Activated T-helper 17 cell treated with anti-CD3 and anti-CD28 coated beads, Interleukin-2, amount 50 U/mL, for 72 hours (primary cell): ENCODE data around the gene OXLD1. TPM values are rescaled to one million over a fixed set of nuclear protein-coding genes. Genes with fewer than 3 reads are reported as not detected.

Source experiments
- ATAC-seq: fragments of 150-1000 bp; cut with Tn5 transposase; replicated peaks from 2 replicates; pipeline ENCODE4 v1.10.0; 2021; ENCODE audit warnings: mild to moderate bottlenecking, moderate library complexity
- H3K27ac Mint-ChIP-seq: one replicate; pipeline ENCODE4 v1.8.0; 2022; ENCODE audit warnings: mixed read lengths
- H3K27me3 Mint-ChIP-seq: one replicate; pipeline ENCODE4 v1.8.0; 2022; ENCODE audit warnings: mixed read lengths
- H3K36me3 Mint-ChIP-seq: one replicate; pipeline ENCODE4 v1.8.0; 2022; ENCODE audit warnings: low read depth, mild to moderate bottlenecking, mixed read lengths
- H3K4me1 Mint-ChIP-seq: one replicate; pipeline ENCODE4 v1.8.0; 2022; ENCODE audit warnings: mixed read lengths
- H3K4me3 Mint-ChIP-seq: one replicate; pipeline ENCODE4 v1.8.0; 2022; ENCODE audit warnings: mild to moderate bottlenecking, mixed read lengths
- H3K9me3 Mint-ChIP-seq: one replicate; pipeline ENCODE4 v1.8.0; 2022; ENCODE audit warnings: mixed read lengths
- total RNA-seq, 2 donors: library from RNA; stranded (reverse); gene quantifications; one replicate each; pipeline ENCODE4 v1.2.3, GENCODE V29; 2022

Gene OXLD1
- total RNA-seq: 10 to 100 TPM; 18.4 to 40.3 TPM

- Mint-ChIP-seq H3K27ac (peak within 1 kb of the TSS; percentile 96), H3K4me3 (peak within 1 kb of the TSS; percentile 94), H3K4me1 (peaks cover 12% of the 10 kb centered on the region), H3K27me3 (no peaks in the 10 kb centered on the region), H3K9me3 (no peaks in the 10 kb centered on the region), H3K36me3 (peaks cover 69% of the 10 kb centered on the region)
- ATAC-seq: peak; percentile 92
These were observed at the start of gene OXLD1, which contains the start of gene CCDC137 for GRCh38 chr17:81666342-81667191. OXLD1 (minus strand) TSS chr17:81666605; CDS start chr17:81666577, 28 bp downstream. CCDC137 (plus strand) TSS chr17:81666737; CDS start chr17:81666767, 30 bp downstream.

- Mint-ChIP-seq H3K36me3 (no peaks in the 10 kb centered on the region), H3K4me1 (no peaks in the 10 kb centered on the region), H3K9me3 (no peaks in the 10 kb centered on the region), H3K4me3 (no peak overlapping the region), H3K27me3 (no peaks in the 10 kb centered on the region), H3K27ac (no peak overlapping the region)
- no peak for ATAC-seq
These were observed 48.9 kb upstream of the OXLD1 start for GRCh38 chr17:81715107-81715871.

- Mint-ChIP-seq H3K4me3 (no peak overlapping the region), H3K4me1 (no peaks in the 10 kb centered on the region), H3K9me3 (no peaks in the 10 kb centered on the region), H3K27me3 (no peaks in the 10 kb centered on the region), H3K36me3 (no peaks in the 10 kb centered on the region), H3K27ac (no peak overlapping the region)
- no peak for ATAC-seq
These were observed 48.2 kb upstream of the OXLD1 start for GRCh38 chr17:81714412-81715106.

- Mint-ChIP-seq H3K4me3 (peak overlapping the region; percentile 90), H3K27ac (no peak overlapping the region), H3K4me1 (no peaks in the 10 kb centered on the region), H3K36me3 (no peaks in the 10 kb centered on the region), H3K9me3 (no peaks in the 10 kb centered on the region), H3K27me3 (no peaks in the 10 kb centered on the region)
- ATAC-seq: no peak
These were observed 47.4 kb upstream of the OXLD1 start for GRCh38 chr17:81713556-81714411.

GRCh38 chr17:81713004-81713555 lies 46.7 kb upstream of the OXLD1 start:
- Mint-ChIP-seq H3K9me3 (no peaks in the 10 kb centered on the region), H3K4me3 (peak overlapping the region; percentile 90), H3K27me3 (no peaks in the 10 kb centered on the region), H3K36me3 (no peaks in the 10 kb centered on the region), H3K27ac (peak overlapping the region; percentile 84), H3K4me1 (no peaks in the 10 kb centered on the region)
- no peak for ATAC-seq

GRCh38 chr17:81712468-81713003 lies 46.1 kb upstream of the OXLD1 start:
- no peaks in the 10 kb centered on the region for H3K27me3 Mint-ChIP-seq
- H3K27ac Mint-ChIP-seq: peak overlapping the region; percentile 84
- no peaks in the 10 kb centered on the region for H3K9me3 Mint-ChIP-seq
- H3K4me3 Mint-ChIP-seq: peak overlapping the region; percentile 90
- no peaks in the 10 kb centered on the region for H3K4me1 Mint-ChIP-seq
- no peaks in the 10 kb centered on the region for H3K36me3 Mint-ChIP-seq
- peak; percentile 26 for ATAC-seq

- H3K27ac Mint-ChIP-seq: peak within 1 kb of the TSS; percentile 84
- no peaks in the 10 kb centered on the region for H3K4me1 Mint-ChIP-seq
- H3K4me3 Mint-ChIP-seq: peak within 1 kb of the TSS; percentile 90
- no peaks in the 10 kb centered on the region for H3K27me3 Mint-ChIP-seq
- H3K36me3 Mint-ChIP-seq: peaks cover 2% of the 10 kb centered on the region
- peak; percentile 93 for ATAC-seq
- no peaks in the 10 kb centered on the region for H3K9me3 Mint-ChIP-seq
These were observed 45.5 kb upstream of the OXLD1 start, which contains the start of gene SLC25A10 for GRCh38 chr17:81711814-81712467. SLC25A10 (plus strand) TSS chr17:81712284; CDS start chr17:81712427, 143 bp downstream.

GRCh38 chr17:81710514-81711308 lies 44.3 kb upstream of the OXLD1 start:
- Mint-ChIP-seq H3K9me3 (no peaks in the 10 kb centered on the region), H3K27ac (no peak overlapping the region), H3K4me3 (peak overlapping the region; percentile 66), H3K4me1 (peaks cover 2% of the 10 kb centered on the region), H3K27me3 (no peaks in the 10 kb centered on the region), H3K36me3 (peaks cover 15% of the 10 kb centered on the region)
- ATAC-seq: no peak

- ATAC-seq: no peak
- no peak overlapping the region for H3K4me3 Mint-ChIP-seq
- no peaks in the 10 kb centered on the region for H3K9me3 Mint-ChIP-seq
- peaks cover 8% of the 10 kb centered on the region for H3K4me1 Mint-ChIP-seq
- no peaks in the 10 kb centered on the region for H3K27me3 Mint-ChIP-seq
- H3K36me3 Mint-ChIP-seq: peaks cover 34% of the 10 kb centered on the region
- no peak overlapping the region for H3K27ac Mint-ChIP-seq
These were observed 42.4 kb upstream of the OXLD1 start for GRCh38 chr17:81708739-81709185.

- Mint-ChIP-seq H3K27me3 (no peaks in the 10 kb centered on the region), H3K9me3 (no peaks in the 10 kb centered on the region), H3K4me1 (peaks cover 8% of the 10 kb centered on the region), H3K36me3 (peaks cover 37% of the 10 kb centered on the region), H3K27ac (no peak overlapping the region), H3K4me3 (no peak overlapping the region)
- no peak for ATAC-seq
These were observed 41.6 kb upstream of the OXLD1 start for GRCh38 chr17:81707725-81708646.

GRCh38 chr17:81706757-81707624 lies 40.6 kb upstream of the OXLD1 start:
- Mint-ChIP-seq H3K9me3 (no peaks in the 10 kb centered on the region), H3K27me3 (no peaks in the 10 kb centered on the region), H3K36me3 (peaks cover 47% of the 10 kb centered on the region), H3K4me3 (no peak overlapping the region), H3K4me1 (peaks cover 8% of the 10 kb centered on the region), H3K27ac (no peak overlapping the region)
- ATAC-seq: no peak
